IPS-15b (cell line): ENCODE data around the gene TNKS1BP1.

Experiments
- H3K27me3 ChIP-seq: one replicate; pipeline ENCODE4 v1.6.1; 2013; ENCODE audit warnings: low read length; ENCODE audit not compliant: control insufficient read depth, insufficient read depth
- H3K36me3 ChIP-seq: one replicate; pipeline ENCODE4 v1.6.1; 2013; ENCODE audit warnings: low read length; ENCODE audit not compliant: control insufficient read depth, insufficient read depth
- H3K4me1 ChIP-seq: one replicate; pipeline ENCODE4 v1.6.1; 2013; ENCODE audit warnings: mild to moderate bottlenecking, low read length; ENCODE audit not compliant: control insufficient read depth, insufficient read depth
- H3K4me3 ChIP-seq: one replicate; pipeline ENCODE4 v1.5.1; 2013; ENCODE audit warnings: low read depth, low read length
- H3K9ac ChIP-seq: one replicate; pipeline ENCODE4 v1.6.1; 2013; ENCODE audit warnings: low read depth, mild to moderate bottlenecking, low read length
- H3K9me3 ChIP-seq: one replicate; pipeline ENCODE4 v1.6.1; 2013; ENCODE audit warnings: mild to moderate bottlenecking, low read length; ENCODE audit not compliant: control insufficient read depth, insufficient read depth

TNKS1BP1 gene

DNA sequence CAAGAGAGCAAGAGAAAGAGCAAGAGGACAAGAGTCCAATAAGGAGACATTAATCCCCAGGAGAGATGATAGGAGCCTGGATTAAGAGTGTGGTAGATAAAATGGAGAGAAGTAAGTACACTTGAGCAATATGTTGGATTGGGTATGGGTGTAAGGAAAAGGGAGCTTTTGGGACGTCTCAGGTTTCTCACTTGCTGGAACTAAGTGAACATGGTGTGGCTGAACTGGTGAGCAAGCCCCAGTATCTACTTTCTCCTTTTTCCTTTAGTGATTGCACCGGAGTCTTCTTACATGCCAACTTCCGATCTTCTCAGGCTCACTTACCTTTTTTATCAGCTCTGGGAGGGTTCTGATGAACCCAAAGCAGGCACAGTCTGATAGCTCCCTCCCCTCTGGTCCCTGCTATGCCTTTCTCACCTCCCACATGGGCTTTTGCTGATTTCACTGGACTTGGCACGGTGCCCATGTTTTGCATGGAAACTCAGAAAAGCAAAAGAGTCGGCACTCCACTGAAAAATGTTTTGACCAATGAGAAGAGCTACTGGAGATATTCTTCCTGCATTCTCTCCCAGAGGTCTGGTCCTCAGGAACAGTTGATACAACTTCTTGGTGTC lies 73.2 kb downstream of the TNKS1BP1 start:
- Histone ChIP-seq H3K36me3 (no peaks in the 10 kb centered on the region), H3K27me3 (no peaks in the 10 kb centered on the region), H3K4me3 (no peak overlapping the region)

DNA sequence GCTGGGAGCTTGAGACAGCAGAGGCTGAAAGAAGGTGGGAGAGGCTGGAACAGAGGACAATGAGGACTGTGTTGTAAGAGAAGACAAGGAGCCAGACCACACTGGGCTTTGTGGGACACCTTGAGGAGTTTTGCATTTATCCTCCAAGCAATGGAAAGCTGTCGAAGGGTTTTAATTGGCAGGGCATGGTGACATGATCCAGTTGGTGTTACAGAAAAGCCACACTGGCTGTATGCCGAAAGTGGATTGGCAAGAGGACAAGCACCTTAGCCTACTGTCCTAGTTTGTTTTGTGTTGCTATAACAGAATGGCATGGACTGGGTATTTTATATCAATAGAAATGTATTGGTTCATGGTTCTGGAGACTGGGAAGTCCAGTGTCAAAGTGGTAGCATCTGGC lies 73.7 kb downstream of the TNKS1BP1 start:
- H3K36me3 ChIP-seq: no peaks in the 10 kb centered on the region
- H3K9ac ChIP-seq: no peak overlapping the region
- no peaks in the 10 kb centered on the region for H3K4me1 ChIP-seq
- H3K9me3 ChIP-seq: no peaks in the 10 kb centered on the region
- no peaks in the 10 kb centered on the region for H3K27me3 ChIP-seq
- H3K4me3 ChIP-seq: no peak overlapping the region

More for the DNA sequence above, 73.2 kb downstream of the TNKS1BP1 start:
- no peaks in the 10 kb centered on the region for H3K4me1 ChIP-seq
- no peaks in the 10 kb centered on the region for H3K9me3 ChIP-seq
- no peak overlapping the region for H3K9ac ChIP-seq
